ENCODE data around the gene PHC2.

- TF ChIP-seq CTCF (IDR thresholded peaks at IDR 0.05) (no peak), POLR2A (IDR thresholded peaks at IDR 0.05) (no peak)
Measured at GRCh38 chr1:33322109-33322508, 108.8 kb downstream of the PHC2 start.

Data from lower leg skin (tissue), 3 donors.